H1 (cell line): Measurements from ENCODE around the gene PF4V1. TPM values are rescaled to one million over a fixed set of nuclear protein-coding genes. Genes with fewer than 3 reads are reported as not detected.

Experiments
- CTCF ChIA-PET: fragments of 300-600 bp; sonication (Branson Sonifier 250); formaldehyde crosslinking; loops from one replicate; lab custom pipeline; 2021; ENCODE audit not compliant: partially characterized antibody; lab: Charles Lee
- POLR2A ChIA-PET: fragments of 300-600 bp; sonication (Branson Sonifier 250); formaldehyde crosslinking; loops from one replicate; lab custom pipeline; 2021; ENCODE audit warnings: inconsistent platforms; ENCODE audit not compliant: partially characterized antibody; lab: Charles Lee
- DNase-seq, 2 experiments: peaks; one replicate each; pipeline versions ENCODE4 v3.0.0 to v3.0.0-alpha.2; 2010 to 2022; ENCODE audit warnings: low spot score in 2 of 2, low read depth in 1 of 2, mixed read lengths in 1 of 2
- FAIRE-seq: peaks from 2 replicates; lab custom pipeline; 2011; peaks lifted over from hg19 to GRCh38; lab: Jason Lieb, UNC
- H2AFZ ChIP-seq: 2 replicates; pipeline ENCODE4 v1.8.1; 2012; ENCODE audit warnings: low read length, inconsistent platforms
- H2AK5ac ChIP-seq: 2 replicates; pipeline ENCODE4 v1.6.1; 2013; ENCODE audit warnings: low read depth, low read length
- H2BK120ac ChIP-seq: replicated peaks from 2 replicates; pipeline ENCODE3; 2013; ENCODE audit warnings: low read depth, low read length, inconsistent platforms
- H2BK12ac ChIP-seq: 2 replicates; pipeline ENCODE4 v1.6.1; 2013; ENCODE audit warnings: low read depth, low read length
- H2BK15ac ChIP-seq: 2 replicates; pipeline ENCODE4 v1.6.1; 2013; ENCODE audit warnings: low read length
- H2BK20ac ChIP-seq: 2 replicates; pipeline ENCODE4 v1.6.1; 2013; ENCODE audit warnings: low read length
- H2BK5ac ChIP-seq: 2 replicates; pipeline ENCODE4 v1.6.1; 2013; ENCODE audit warnings: low read depth, low read length
- H3K14ac ChIP-seq: 2 replicates; pipeline ENCODE4 v1.6.1; 2013; ENCODE audit warnings: inconsistent platforms; ENCODE audit not compliant: insufficient read length
- H3K18ac ChIP-seq: 2 replicates; pipeline ENCODE4 v1.6.1; 2013; ENCODE audit warnings: low read length; ENCODE audit errors: extremely low read depth
- H3K23ac ChIP-seq: 2 replicates; pipeline ENCODE4 v1.6.1; 2013; ENCODE audit warnings: inconsistent platforms; ENCODE audit not compliant: insufficient read length
- H3K23me2 ChIP-seq: 2 replicates; pipeline ENCODE4 v1.6.1; 2013; ENCODE audit warnings: low read depth, low read length
- H3K27ac ChIP-seq: 2 replicates; pipeline ENCODE4 v1.6.1; 2011; ENCODE audit warnings: low read depth, low read length, inconsistent platforms
- H3K27me3 ChIP-seq, 4 experiments: replicated peaks in 1 of 4; 1 replicate in 1 of 4; 2 replicates in 3 of 4; pipeline versions ENCODE4 v1.6.1 to v1.8.1; 2011 to 2013; ENCODE audit warnings: low read length in 3 of 4, mild to moderate bottlenecking in 3 of 4, inconsistent platforms in 2 of 4, mixed read lengths in 2 of 4, moderate library complexity in 1 of 4; ENCODE audit not compliant: control insufficient read depth in 3 of 4, insufficient read depth in 3 of 4; ENCODE audit errors: extremely low read depth in 1 of 4
- H3K36me3 ChIP-seq, 4 experiments: 2 replicates each; pipeline versions ENCODE4 v1.6.1 to v1.8.1; 2011 to 2013; ENCODE audit warnings: mild to moderate bottlenecking in 4 of 4, low read length in 3 of 4, moderate library complexity in 2 of 4, control low read depth in 1 of 4, inconsistent platforms in 1 of 4; ENCODE audit not compliant: insufficient read depth in 4 of 4, control insufficient read depth in 2 of 4
- H3K4ac ChIP-seq: replicated peaks from 2 replicates; pipeline ENCODE3; 2013; ENCODE audit warnings: low read length, low read depth, mixed read lengths, inconsistent platforms; ENCODE audit not compliant: insufficient read length
- H3K4me1 ChIP-seq, 4 experiments: replicated peaks in 1 of 4; 1 replicate in 1 of 4; 2 replicates in 3 of 4; pipeline versions ENCODE4 v1.6.1 to v1.8.1; 2011 to 2013; ENCODE audit warnings: low read length in 3 of 4, inconsistent platforms in 2 of 4, mixed read lengths in 1 of 4; ENCODE audit not compliant: insufficient read depth in 4 of 4, control insufficient read depth in 3 of 4
- H3K4me2 ChIP-seq, 2 experiments: 2 replicates each; pipeline versions ENCODE4 v1.6.1 to v1.8.1; 2011 to 2013; ENCODE audit warnings: low read depth in 2 of 2, low read length in 2 of 2, control low read depth in 1 of 2, inconsistent platforms in 1 of 2, mild to moderate bottlenecking in 1 of 2; ENCODE audit not compliant: insufficient read depth in 1 of 2
- H3K4me3 ChIP-seq, 4 experiments: fragments of 200-600, 300-600 bp in 1 of 4; sonication (generic), shearing (Covaris generic), sonication (Bioruptor Twin) in 1 of 4; 2 replicates each; pipeline versions ENCODE4 v1.5.1 to v1.8.1; 2011 to 2016; ENCODE audit warnings: low read length in 4 of 4, low read depth in 3 of 4, control low read depth in 2 of 4, inconsistent platforms in 2 of 4, mild to moderate bottlenecking in 2 of 4, mixed read lengths in 1 of 4, moderate library complexity in 1 of 4; ENCODE audit not compliant: insufficient read depth in 2 of 4; ENCODE audit errors: extremely low read depth in 1 of 4
- H3K56ac ChIP-seq: replicated peaks from 2 replicates; pipeline ENCODE3; 2013; ENCODE audit warnings: low read depth, mild to moderate bottlenecking, mixed read lengths, low read length, inconsistent platforms; ENCODE audit not compliant: insufficient read length
- H3K79me1 ChIP-seq: 2 replicates; pipeline ENCODE4 v1.6.1; 2013; ENCODE audit warnings: low read depth, low read length, control low read depth
- H3K79me2 ChIP-seq, 2 experiments: 2 replicates each; pipeline versions ENCODE4 v1.6.1 to v1.8.1; 2012 to 2013; ENCODE audit warnings: low read length in 2 of 2, mild to moderate bottlenecking in 2 of 2, inconsistent platforms in 1 of 2; ENCODE audit not compliant: insufficient read depth in 2 of 2, control insufficient read depth in 1 of 2
- H3K9ac ChIP-seq, 4 experiments: replicated peaks in 1 of 4; 1 replicate in 1 of 4; 2 replicates in 3 of 4; pipeline versions ENCODE4 v1.6.1 to v1.8.1; 2011 to 2013; ENCODE audit warnings: low read depth in 3 of 4, low read length in 3 of 4, control low read depth in 2 of 4, mild to moderate bottlenecking in 2 of 4, moderate library complexity in 2 of 4, inconsistent platforms in 1 of 4; ENCODE audit errors: extremely low read depth in 1 of 4
- H3K9me3 ChIP-seq, 2 experiments: 2 replicates each; pipeline versions ENCODE4 v1.6.1 to v1.8.1; 2012 to 2013; ENCODE audit warnings: mild to moderate bottlenecking in 2 of 2, moderate library complexity in 2 of 2, control low read depth in 1 of 2, inconsistent platforms in 1 of 2, low read depth in 1 of 2, low read length in 1 of 2, mixed read lengths in 1 of 2; ENCODE audit not compliant: insufficient read depth in 2 of 2
- H4K20me1 ChIP-seq, 2 experiments: replicated peaks in 1 of 2; 2 replicates each; pipeline versions ENCODE3 to v1.8.1; 2011 to 2013; ENCODE audit warnings: inconsistent platforms in 2 of 2, low read length in 2 of 2, mild to moderate bottlenecking in 1 of 2; ENCODE audit not compliant: insufficient read depth in 2 of 2, control insufficient read depth in 1 of 2
- H4K5ac ChIP-seq: 2 replicates; pipeline ENCODE4 v1.6.1; 2013; ENCODE audit warnings: low read length, low read depth, mixed read lengths, inconsistent platforms; ENCODE audit not compliant: insufficient read length
- H4K8ac ChIP-seq: 2 replicates; pipeline ENCODE4 v1.8.0; 2013; ENCODE audit warnings: mild to moderate bottlenecking, moderate library complexity, low read length, inconsistent platforms; ENCODE audit not compliant: insufficient read depth; ENCODE audit errors: extremely low read depth
- H4K91ac ChIP-seq: replicated peaks from 2 replicates; pipeline ENCODE3; 2013; ENCODE audit warnings: low read length, mixed read lengths, inconsistent platforms; ENCODE audit not compliant: insufficient read length
- CTCF ChIP-seq, 3 experiments: IDR thresholded peaks; 1 replicate in 2 of 3; 2 replicates in 1 of 3; pipeline versions ENCODE4 v1.5.1 to v1.6.1; 2011; ENCODE audit warnings: low read length in 3 of 3, mild to moderate bottlenecking in 3 of 3, inconsistent platforms in 2 of 3, low read depth in 1 of 3, moderate library complexity in 1 of 3; ENCODE audit not compliant: insufficient read depth in 1 of 3; ENCODE audit errors: control extremely low read depth in 1 of 3
- E2F6 ChIP-seq: IDR thresholded peaks from 2 replicates; pipeline ENCODE4 v1.6.1; 2012; ENCODE audit warnings: inconsistent platforms
- WGBS, 2 experiments: shearing (Covaris generic) in 1 of 2; methylation state at CpG; one replicate each; pipeline versions ENCODE4 v1.1.6 to v1.1.7; 2013 to 2015; ENCODE audit warnings: low lambda C conversion rate in 2 of 2, mixed read lengths in 2 of 2, inconsistent platforms in 1 of 2, low coverage in 1 of 2, missing lambda C conversion rate in 1 of 2; ENCODE audit not compliant: insufficient replicate concordance in 2 of 2, insufficient coverage in 1 of 2, insufficient read length in 1 of 2; ENCODE audit errors: extremely low coverage in 1 of 2, missing lambda C conversion rate in 1 of 2; 5-methylcytosine and 5-hydroxymethylcytosine counted together
- polyA plus RNA-seq, 7 experiments: library from polyadenylated mRNA; depleted of rRNA in 3 of 7; stranded (reverse) in 5 of 7; unstranded in 2 of 7; fragments of >200 nt in 5 of 7; fragments of 200-250 nt in 2 of 7; gene quantifications; 1 replicate in 5 of 7; 2 replicates in 1 of 7; 4 replicates in 1 of 7; pipeline versions ENCODE4 v1.2.1 to v1.2.3, GENCODE V29; 2011 to 2013; ENCODE audit warnings: missing spikeins in 2 of 7, mixed read lengths in 2 of 7
- total RNA-seq: library from RNA; stranded (reverse); fragmentation: NEBNext Ultra II Directional; extraction: Animal tissue kit (Norgen Biotek cat#: 25700); gene quantifications from 2 replicates; pipeline ENCODE4 v1.2.1, GENCODE V29; 2021

PF4V1 gene
- total and polyA plus RNA-seq, 2 of the 8 experiments (the other 6 are each of a cell fraction or from before 2014, with no cell fraction given) = not detected

- Histone ChIP-seq H3K4me3 (no peak overlapping the region), H3K27ac (no peak overlapping the region), H3K9ac (no peak overlapping the region), H3K9me3 (no peaks in the 10 kb centered on the region), H3K23me2 (peaks cover 5% of the 10 kb centered on the region; the same call in 1 of the 2 replicates), H2BK5ac (no peak overlapping the region), H4K20me1 (no peaks in the 10 kb centered on the region), H3K4me2 (no peak overlapping the region), H2BK20ac (no peak overlapping the region), H3K4ac (no peak overlapping the region), H3K4me1 (peaks cover 0 to 4% (median 2%) of the 10 kb centered on the region in 4 experiments; a peak in 3 of 7 replicates), H2BK120ac (no peak overlapping the region), H4K5ac (no peak overlapping the region), H3K79me2 (no peaks in the 10 kb centered on the region), H3K56ac (no peak overlapping the region), H2BK12ac (no peak overlapping the region), H3K23ac (no peak overlapping the region), H3K18ac (no peak overlapping the region), H2AFZ (no peak overlapping the region), H4K91ac (no peak overlapping the region), H2BK15ac (no peak overlapping the region), H2AK5ac (no peak overlapping the region), H4K8ac (no peak overlapping the region), H3K36me3 (no peaks in the 10 kb centered on the region), H3K14ac (no peak overlapping the region), H3K27me3 (peaks cover 0 to 22% (median 11%) of the 10 kb centered on the region in 4 experiments; a peak in 6 of 7 replicates), H3K79me1 (no peaks in the 10 kb centered on the region)
- POLR2A ChIA-PET = no interaction called here
- TF ChIP-seq CTCF (IDR thresholded peaks at IDR 0.05; ENCODE audit: control extremely low read depth in 1 of 3, insufficient read depth in 1 of 3, low read depth in 1 of 3, low read length in 3 of 3) = no peak
- TF ChIP-seq E2F6 = no peak
- DNase-seq (no peak), FAIRE-seq (no peak)
- CTCF ChIA-PET = interaction anchor here (0.6 to 4.3 kb wide), 16 partner anchors 9 to 292 kb away, joined by 3 to 40 read pairs (median 4); partner anchors contain the start of genes CXCL3 and PF4V1
- 91% methylated on average over 5 of the region's 5 CpGs; no CpG with 5 or more reads in 1 of the 2 experiments for WGBS, 2 experiments
Observed at GRCh38 chr4:73865431-73866096, 12.5 kb downstream of the PF4V1 start.
